ENCODE data around the gene FLII.

The FLII gene

DNA sequence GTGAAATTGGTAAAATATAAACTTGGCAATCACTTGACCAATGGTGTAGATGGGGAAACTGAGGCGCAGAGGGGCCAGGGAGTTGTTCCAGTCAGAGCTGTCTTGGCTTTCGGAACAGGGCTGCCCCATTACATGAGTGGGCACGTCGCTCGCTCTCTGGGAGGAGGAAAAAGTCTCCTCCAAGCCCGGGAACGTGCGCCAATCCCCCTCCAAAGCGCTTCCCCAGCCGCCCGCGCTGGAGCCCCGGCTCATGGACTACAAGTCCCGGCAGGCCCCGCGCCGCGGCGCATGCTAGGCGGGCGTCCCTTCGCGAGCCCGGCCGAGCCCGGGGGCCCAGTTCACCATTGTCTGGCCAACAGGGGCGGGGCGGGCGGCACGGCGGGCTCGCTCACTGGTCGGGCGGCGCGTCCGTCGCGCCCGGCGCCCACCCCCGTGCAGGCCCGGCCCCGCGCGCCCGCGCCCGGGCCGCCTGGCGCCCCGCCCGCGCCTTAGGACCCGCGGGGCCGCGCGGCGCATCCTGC lies 33.4 kb downstream of the FLII start, which contains the start of gene LLGL1 (continued):
- TF ChIP-seq KLF16 (tag by site-specific recombination; IDR thresholded peaks at IDR 0.05) = 0 out of 2 replicates have a peak, but pooled peaks have one; percentile 25
- no peak for TF ChIP-seq ZNF19 (tag by site-specific recombination; IDR thresholded peaks at IDR 0.05; ENCODE audit: low read depth)
- no peak for TF ChIP-seq ZBTB48 (tag by site-specific recombination; IDR thresholded peaks at IDR 0.05)
- TF ChIP-seq ZNF362 (tag by site-specific recombination; IDR thresholded peaks at IDR 0.05) = no peak
- TF ChIP-seq, protein P1, sequence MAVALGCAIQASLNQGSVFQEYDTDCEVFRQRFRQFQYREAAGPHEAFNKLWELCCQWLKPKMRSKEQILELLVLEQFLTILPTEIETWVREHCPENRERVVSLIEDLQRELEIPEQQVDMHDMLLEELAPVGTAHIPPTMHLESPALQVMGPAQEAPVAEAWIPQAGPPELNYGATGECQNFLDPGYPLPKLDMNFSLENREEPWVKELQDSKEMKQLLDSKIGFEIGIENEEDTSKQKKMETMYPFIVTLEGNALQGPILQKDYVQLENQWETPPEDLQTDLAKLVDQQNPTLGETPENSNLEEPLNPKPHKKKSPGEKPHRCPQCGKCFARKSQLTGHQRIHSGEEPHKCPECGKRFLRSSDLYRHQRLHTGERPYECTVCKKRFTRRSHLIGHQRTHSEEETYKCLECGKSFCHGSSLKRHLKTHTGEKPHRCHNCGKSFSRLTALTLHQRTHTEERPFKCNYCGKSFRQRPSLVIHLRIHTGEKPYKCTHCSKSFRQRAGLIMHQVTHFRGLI (tag by site-specific recombination; IDR thresholded peaks at IDR 0.05) = peak; percentile 86; the same call in 1 of the 2 replicates
- no peak for TF ChIP-seq ZNF777 (tag by site-specific recombination; IDR thresholded peaks at IDR 0.05; ENCODE audit: borderline replicate concordance)
- no peak for TF ChIP-seq ZNF561 (tag by site-specific recombination; IDR thresholded peaks at IDR 0.05; ENCODE audit: borderline replicate concordance)
- no peak for TF ChIP-seq ZNF585B (tag by site-specific recombination; IDR thresholded peaks at IDR 0.05)
- no peak for TF ChIP-seq ZNF792 (tag by site-specific recombination; IDR thresholded peaks at IDR 0.05)
- TF ChIP-seq ZNF785 (tag by site-specific recombination; IDR thresholded peaks at IDR 0.05) = no peak
- TF ChIP-seq ZNF600 (tag by site-specific recombination; IDR thresholded peaks at IDR 0.05) = peak; percentile 56
- TF ChIP-seq ZBTB17 (tag by site-specific recombination; IDR thresholded peaks at IDR 0.05) = peak; percentile 53; the same call in 1 of the 2 replicates
- no peak for TF ChIP-seq ZNF23 (tag by site-specific recombination; IDR thresholded peaks at IDR 0.05; ENCODE audit: borderline replicate concordance)
- TF ChIP-seq PATZ1 (tag by site-specific recombination; IDR thresholded peaks at IDR 0.05) = peak; percentile 42; the same call in 1 of the 2 replicates
- TF ChIP-seq GFI1B (tag by site-specific recombination; IDR thresholded peaks at IDR 0.05) = no peak

- Histone ChIP-seq H3K27ac (ENCODE audit: extremely low read depth, low read depth, low read length) (peak overlapping the region; percentile 0; the same call in 1 of the 2 replicates), H3K9me3 (ENCODE audit: control insufficient read depth, insufficient read depth, low read depth, low read length) (no peaks in the 10 kb centered on the region), H3K4me1 (ENCODE audit: control insufficient read depth, insufficient read depth, low read length) (peaks cover 4% of the 10 kb centered on the region; the same call in 1 of the 2 replicates), H3K36me3 (ENCODE audit: control insufficient read depth in 2 of 2, insufficient read depth in 1 of 2, low read length in 2 of 2) (peaks cover 0 to 3% of the 10 kb centered on the region in 2 experiments; a peak in 1 of 3 replicates), H3K4me3 (ENCODE audit: low read depth, low read length) (peak overlapping the region; percentile 37)
- ChIA-PET CTCF (interaction anchor here (0.6 to 1.9 kb wide), 5 partner anchors 9 to 675 kb away, joined by 3 to 7 read pairs (median 3); no protein-coding TSS in a partner anchor), POLR2A (interaction anchor here (1.3 kb wide), 1 partner anchor 136 kb away, joined by 3 read pairs; no protein-coding TSS in a partner anchor)
- no peak for TF ChIP-seq ZNF426 (tag by site-specific recombination; IDR thresholded peaks at IDR 0.05)
- TF ChIP-seq ZFP41 (tag by site-specific recombination; IDR thresholded peaks at IDR 0.05; ENCODE audit: borderline replicate concordance) = no peak
- no peak for TF ChIP-seq KLF7 (tag by site-specific recombination; IDR thresholded peaks at IDR 0.05; ENCODE audit: borderline replicate concordance)
- no peak for TF ChIP-seq GLI2 (tag by site-specific recombination; IDR thresholded peaks at IDR 0.05; ENCODE audit: borderline replicate concordance, low read depth)
- peak; percentile 69 for TF ChIP-seq ZFHX2 (tag by site-specific recombination; conservative IDR thresholded peaks at IDR 0.05)
- TF ChIP-seq ZNF341 (tag by site-specific recombination; IDR thresholded peaks at IDR 0.05; ENCODE audit: low read depth) = peak; percentile 99
- no peak for TF ChIP-seq ZNF37A (tag by site-specific recombination; IDR thresholded peaks at IDR 0.05)
- TF ChIP-seq, protein P2, sequence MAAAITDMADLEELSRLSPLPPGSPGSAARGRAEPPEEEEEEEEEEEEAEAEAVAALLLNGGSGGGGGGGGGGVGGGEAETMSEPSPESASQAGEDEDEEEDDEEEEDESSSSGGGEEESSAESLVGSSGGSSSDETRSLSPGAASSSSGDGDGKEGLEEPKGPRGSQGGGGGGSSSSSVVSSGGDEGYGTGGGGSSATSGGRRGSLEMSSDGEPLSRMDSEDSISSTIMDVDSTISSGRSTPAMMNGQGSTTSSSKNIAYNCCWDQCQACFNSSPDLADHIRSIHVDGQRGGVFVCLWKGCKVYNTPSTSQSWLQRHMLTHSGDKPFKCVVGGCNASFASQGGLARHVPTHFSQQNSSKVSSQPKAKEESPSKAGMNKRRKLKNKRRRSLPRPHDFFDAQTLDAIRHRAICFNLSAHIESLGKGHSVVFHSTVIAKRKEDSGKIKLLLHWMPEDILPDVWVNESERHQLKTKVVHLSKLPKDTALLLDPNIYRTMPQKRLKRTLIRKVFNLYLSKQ (tag by site-specific recombination; IDR thresholded peaks at IDR 0.05; ENCODE audit: borderline replicate concordance) = no peak
- peak; percentile 92 for TF ChIP-seq ZFP3 (tag by site-specific recombination; IDR thresholded peaks at IDR 0.05; ENCODE audit: low read depth)
- TF ChIP-seq ZNF510 (tag by site-specific recombination; IDR thresholded peaks at IDR 0.05; ENCODE audit: insufficient replicate concordance) = no peak
- TF ChIP-seq ZNF423 (tag by site-specific recombination; IDR thresholded peaks at IDR 0.05) = no peak
- TF ChIP-seq GLIS1 (tag by site-specific recombination; IDR thresholded peaks at IDR 0.05) = peak; percentile 32; the same call in 1 of the 2 replicates
- TF ChIP-seq SP2 (tag by site-specific recombination; IDR thresholded peaks at IDR 0.05) = peak; percentile 35
- TF ChIP-seq YY2 (tag by site-specific recombination; IDR thresholded peaks at IDR 0.05) = no peak
- TF ChIP-seq GLIS2 (tag by site-specific recombination; IDR thresholded peaks at IDR 0.05) = peak; percentile 68
- no peak for TF ChIP-seq ZNF239 (tag by site-specific recombination; IDR thresholded peaks at IDR 0.05)
These were observed 34.0 kb downstream of the FLII start for GRCh38 chr17:18224387-18225120.

Measured in HEK293 (cell line).